GM10266 (cell line): Measurements from ENCODE around the gene MTAP.
A peak's percentile ranks its signal among the peaks of the same experiment; 100 is the strongest.

ENCODE experiments used
- DNase-seq: peaks from one replicate; pipeline ENCODE4 v3.0.0; 2012; ENCODE audit errors: extremely low spot score
- TF ChIP-seq, protein P1 (sequence below): IDR thresholded peaks from 2 replicates; pipeline ENCODE4 v1.5.1; 2012; ENCODE audit warnings: mild to moderate bottlenecking, low read depth; ENCODE audit not compliant: control insufficient read depth, insufficient read depth; ENCODE audit errors: missing control alignments

The MTAP gene

DNA sequence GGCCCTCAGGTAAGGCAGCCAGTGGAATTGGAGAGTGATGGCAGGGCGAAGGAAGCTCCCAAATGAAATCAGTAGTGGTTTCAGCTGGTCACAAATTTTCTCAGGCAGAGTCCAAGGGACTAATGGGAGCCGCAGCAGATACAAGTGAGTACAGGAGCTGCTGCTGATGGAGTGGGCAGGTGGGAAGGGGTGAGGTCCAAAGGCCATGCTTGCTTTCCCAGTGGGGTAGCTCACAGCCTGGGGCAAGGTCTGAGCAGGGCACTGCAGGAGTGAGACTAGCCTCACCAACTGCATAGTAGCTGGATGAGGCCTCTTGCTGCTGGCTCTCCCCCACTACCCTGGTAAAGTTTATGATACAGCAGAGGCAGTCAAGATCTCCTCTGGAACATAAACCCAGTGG is 38.2 kb downstream of the MTAP start:
- DNase-seq, result no peak
- TF ChIP-seq, protein P1, sequence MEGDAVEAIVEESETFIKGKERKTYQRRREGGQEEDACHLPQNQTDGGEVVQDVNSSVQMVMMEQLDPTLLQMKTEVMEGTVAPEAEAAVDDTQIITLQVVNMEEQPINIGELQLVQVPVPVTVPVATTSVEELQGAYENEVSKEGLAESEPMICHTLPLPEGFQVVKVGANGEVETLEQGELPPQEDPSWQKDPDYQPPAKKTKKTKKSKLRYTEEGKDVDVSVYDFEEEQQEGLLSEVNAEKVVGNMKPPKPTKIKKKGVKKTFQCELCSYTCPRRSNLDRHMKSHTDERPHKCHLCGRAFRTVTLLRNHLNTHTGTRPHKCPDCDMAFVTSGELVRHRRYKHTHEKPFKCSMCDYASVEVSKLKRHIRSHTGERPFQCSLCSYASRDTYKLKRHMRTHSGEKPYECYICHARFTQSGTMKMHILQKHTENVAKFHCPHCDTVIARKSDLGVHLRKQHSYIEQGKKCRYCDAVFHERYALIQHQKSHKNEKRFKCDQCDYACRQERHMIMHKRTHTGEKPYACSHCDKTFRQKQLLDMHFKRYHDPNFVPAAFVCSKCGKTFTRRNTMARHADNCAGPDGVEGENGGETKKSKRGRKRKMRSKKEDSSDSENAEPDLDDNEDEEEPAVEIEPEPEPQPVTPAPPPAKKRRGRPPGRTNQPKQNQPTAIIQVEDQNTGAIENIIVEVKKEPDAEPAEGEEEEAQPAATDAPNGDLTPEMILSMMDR, result no peak

DNA sequence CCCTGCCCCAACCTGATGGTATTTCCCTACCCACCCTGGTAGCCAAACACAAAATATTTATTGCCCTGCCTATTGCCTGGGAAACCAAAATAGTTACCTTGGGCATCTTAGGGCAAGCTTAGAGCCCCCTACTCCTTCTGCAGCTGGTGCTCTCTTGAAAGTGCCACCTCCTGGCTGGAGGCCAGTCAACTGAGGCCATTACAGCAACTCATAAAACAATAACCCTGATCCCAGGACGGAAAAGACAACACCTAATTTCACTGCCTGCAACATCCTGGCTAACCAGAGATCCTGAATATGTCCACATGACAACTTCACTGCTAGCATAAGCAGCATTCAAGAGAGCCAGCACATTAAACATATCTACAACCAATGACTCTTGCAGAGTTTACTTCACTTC is 38.7 kb downstream of the MTAP start:
- TF ChIP-seq, protein P1, result no peak
- no peak for DNase-seq

DNA sequence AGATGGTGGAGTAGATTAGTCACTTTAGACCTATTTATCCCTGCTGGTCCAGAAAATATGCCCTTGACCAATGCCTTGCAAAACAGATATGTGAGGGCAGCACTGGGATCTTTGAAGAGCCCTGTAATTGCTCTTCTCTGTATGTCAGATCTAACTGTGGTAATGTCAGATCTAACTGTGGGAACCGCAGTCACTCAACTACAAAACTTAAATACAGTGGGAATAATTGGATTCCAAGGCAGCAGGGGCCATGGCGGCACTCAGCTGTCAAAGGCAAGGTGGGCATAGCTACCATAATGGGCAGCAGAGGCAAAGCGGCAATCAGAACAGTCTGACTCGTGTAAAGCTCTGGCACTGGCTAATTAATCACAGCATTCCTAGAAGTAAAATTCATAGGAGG is 46.2 kb downstream of the MTAP start:
- TF ChIP-seq, protein P1, result no peak
- no peak for DNase-seq

DNA sequence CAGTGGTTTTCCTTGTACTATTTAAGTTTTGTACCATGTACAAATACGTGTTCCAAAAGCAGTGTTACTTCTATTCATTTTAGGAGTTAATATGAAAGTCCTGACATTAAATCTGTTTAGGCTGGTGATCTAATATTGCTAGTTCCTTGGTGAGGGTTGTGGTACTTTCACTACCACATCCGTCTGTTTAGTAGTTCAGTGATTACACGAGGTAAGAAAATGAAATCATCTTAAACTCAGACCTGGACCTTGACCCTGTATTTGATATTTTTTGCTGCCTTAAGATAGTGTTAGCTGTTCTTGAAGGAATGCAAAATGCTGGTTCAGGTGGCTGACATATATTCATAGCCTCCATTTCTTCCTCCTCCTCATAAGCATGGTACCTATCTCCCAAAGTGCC is 50.3 kb downstream of the MTAP start:
- DNase-seq, result peak; percentile 40
- TF ChIP-seq, protein P1, result no peak

DNA sequence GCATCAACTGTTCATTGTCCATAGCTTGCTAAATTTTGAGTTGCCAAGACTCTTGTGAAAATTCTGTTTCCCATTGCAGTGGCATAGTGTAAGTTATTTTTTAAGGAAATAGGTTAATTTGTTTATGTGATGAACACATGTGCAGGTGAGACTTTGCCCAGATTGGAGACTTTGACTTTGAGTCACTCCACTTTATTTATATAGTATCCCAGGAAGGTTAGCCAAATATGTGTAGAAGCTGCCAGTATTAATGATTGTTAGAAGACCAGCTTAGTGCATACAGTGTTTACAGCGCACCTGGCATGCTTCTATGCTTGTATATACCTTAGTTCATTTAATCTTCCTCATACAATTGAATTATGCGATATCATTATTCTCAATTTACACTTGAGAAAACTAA is 51.0 kb downstream of the MTAP start:
- TF ChIP-seq, protein P1, result no peak
- no peak for DNase-seq

DNA sequence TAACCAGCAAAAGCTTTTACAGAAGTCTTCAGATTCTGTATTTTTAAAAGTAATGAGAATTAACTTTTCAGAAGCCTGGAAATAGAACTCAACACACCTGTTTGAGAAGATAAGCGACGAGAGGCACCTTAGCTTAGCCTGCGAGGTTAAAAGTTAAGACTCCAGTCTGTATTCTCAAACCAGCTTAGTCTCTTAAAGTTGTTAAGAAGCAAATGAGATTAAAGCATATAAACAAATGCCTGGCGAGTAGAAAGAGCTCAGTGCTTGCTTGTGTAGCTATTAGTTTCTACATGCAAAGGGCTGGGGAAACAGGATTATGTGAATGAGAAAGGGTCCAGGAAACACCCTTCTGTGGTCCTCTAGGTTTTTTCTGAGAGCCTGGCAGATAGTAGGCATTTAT is 51.7 kb downstream of the MTAP start:
- TF ChIP-seq, protein P1, result no peak
- DNase-seq, result no peak

DNA sequence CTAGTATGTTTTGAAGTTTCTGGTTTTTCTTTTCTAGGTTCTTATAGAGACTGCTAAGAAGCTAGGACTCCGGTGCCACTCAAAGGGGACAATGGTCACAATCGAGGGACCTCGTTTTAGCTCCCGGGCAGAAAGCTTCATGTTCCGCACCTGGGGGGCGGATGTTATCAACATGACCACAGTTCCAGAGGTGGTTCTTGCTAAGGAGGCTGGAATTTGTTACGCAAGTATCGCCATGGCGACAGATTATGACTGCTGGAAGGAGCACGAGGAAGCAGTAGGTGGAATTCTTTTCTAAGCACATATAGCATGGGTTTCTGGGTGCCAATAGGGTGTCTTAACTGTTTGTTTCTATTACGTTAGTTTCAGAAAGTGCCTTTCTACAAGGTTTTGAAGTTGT is 52.2 kb downstream of the MTAP start:
- TF ChIP-seq, protein P1, result no peak
- DNase-seq, result no peak
